Measurements from ENCODE around the gene PADI1. TPM values are rescaled to one million over a fixed set of nuclear protein-coding genes. Genes with fewer than 3 reads are reported as not detected.
A peak's percentile ranks its signal among the peaks of the same experiment; 100 is the strongest.

The PADI1 gene
- total RNA-seq, 1 donor: under 0.01 TPM

- Histone ChIP-seq H3K4me3 (ENCODE audit: insufficient read depth, low read length) (no peak overlapping the region), H4K20me1 (ENCODE audit: insufficient read depth, low read length) (no peaks in the 10 kb centered on the region), H3K36me3 (ENCODE audit: insufficient read depth, low read length) (no peaks in the 10 kb centered on the region), H3K4me1 (ENCODE audit: insufficient read depth, low read length) (peaks cover 21% of the 10 kb centered on the region), H3K9me3 (ENCODE audit: low read depth, low read length) (peaks cover 6% of the 10 kb centered on the region), H3K27ac (ENCODE audit: low read depth, low read length) (peak overlapping the region; percentile 56), H3K27me3 (ENCODE audit: insufficient read depth, low read length) (no peaks in the 10 kb centered on the region), H3K4me2 (ENCODE audit: insufficient read depth, low read length) (peak overlapping the region; percentile 51), H3K79me2 (ENCODE audit: insufficient read depth, low read length) (no peaks in the 10 kb centered on the region), H2AFZ (ENCODE audit: low read length) (peak overlapping the region; percentile 80)
- DNase-seq (ENCODE audit: insufficient read length, low spot score, missing footprints): no peak
- TF ChIP-seq, protein P1, sequence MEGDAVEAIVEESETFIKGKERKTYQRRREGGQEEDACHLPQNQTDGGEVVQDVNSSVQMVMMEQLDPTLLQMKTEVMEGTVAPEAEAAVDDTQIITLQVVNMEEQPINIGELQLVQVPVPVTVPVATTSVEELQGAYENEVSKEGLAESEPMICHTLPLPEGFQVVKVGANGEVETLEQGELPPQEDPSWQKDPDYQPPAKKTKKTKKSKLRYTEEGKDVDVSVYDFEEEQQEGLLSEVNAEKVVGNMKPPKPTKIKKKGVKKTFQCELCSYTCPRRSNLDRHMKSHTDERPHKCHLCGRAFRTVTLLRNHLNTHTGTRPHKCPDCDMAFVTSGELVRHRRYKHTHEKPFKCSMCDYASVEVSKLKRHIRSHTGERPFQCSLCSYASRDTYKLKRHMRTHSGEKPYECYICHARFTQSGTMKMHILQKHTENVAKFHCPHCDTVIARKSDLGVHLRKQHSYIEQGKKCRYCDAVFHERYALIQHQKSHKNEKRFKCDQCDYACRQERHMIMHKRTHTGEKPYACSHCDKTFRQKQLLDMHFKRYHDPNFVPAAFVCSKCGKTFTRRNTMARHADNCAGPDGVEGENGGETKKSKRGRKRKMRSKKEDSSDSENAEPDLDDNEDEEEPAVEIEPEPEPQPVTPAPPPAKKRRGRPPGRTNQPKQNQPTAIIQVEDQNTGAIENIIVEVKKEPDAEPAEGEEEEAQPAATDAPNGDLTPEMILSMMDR (IDR thresholded peaks at IDR 0.05; ENCODE audit: extremely low read depth, low read depth, low read length): no peak
Measured at GRCh38 chr1:17189632-17189990, 15.3 kb upstream of the PADI1 start.

GRCh38 chr1:17190010-17190995 lies 14.6 kb upstream of the PADI1 start:
- H3K27ac ChIP-seq (ENCODE audit: low read depth, low read length): peak overlapping the region; percentile 56
- no peaks in the 10 kb centered on the region for H3K27me3 ChIP-seq (ENCODE audit: insufficient read depth, low read length)
- no peaks in the 10 kb centered on the region for H4K20me1 ChIP-seq (ENCODE audit: insufficient read depth, low read length)
- peak; percentile 96 for DNase-seq (ENCODE audit: insufficient read length, low spot score, missing footprints)
- H3K79me2 ChIP-seq (ENCODE audit: insufficient read depth, low read length): no peaks in the 10 kb centered on the region
- H3K4me2 ChIP-seq (ENCODE audit: insufficient read depth, low read length): peak overlapping the region; percentile 51
- H3K4me3 ChIP-seq (ENCODE audit: insufficient read depth, low read length): peak overlapping the region; percentile 32
- H3K36me3 ChIP-seq (ENCODE audit: insufficient read depth, low read length): no peaks in the 10 kb centered on the region
- H3K9me3 ChIP-seq (ENCODE audit: low read depth, low read length): peaks cover 6% of the 10 kb centered on the region
- H2AFZ ChIP-seq (ENCODE audit: low read length): peak overlapping the region; percentile 80
- TF ChIP-seq, protein P1 (IDR thresholded peaks at IDR 0.05; ENCODE audit: extremely low read depth, low read depth, low read length): no peak
- H3K4me1 ChIP-seq (ENCODE audit: insufficient read depth, low read length): peaks cover 21% of the 10 kb centered on the region

DNA sequence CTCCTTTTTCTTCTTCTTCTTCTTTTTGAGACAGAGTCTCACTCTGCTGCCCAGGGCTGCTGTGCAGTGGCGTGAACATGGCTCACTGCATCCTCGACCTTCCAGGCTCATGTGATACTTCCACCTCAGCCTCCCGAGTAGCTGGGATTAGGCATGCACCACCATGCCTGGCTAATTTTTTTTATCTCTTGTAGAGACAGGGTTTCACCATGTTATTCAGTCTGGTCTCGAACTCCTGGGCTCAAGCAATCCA lies 13.0 kb upstream of the PADI1 start:
- Histone ChIP-seq H3K4me2 (ENCODE audit: insufficient read depth, low read length) (no peak overlapping the region), H3K4me3 (ENCODE audit: insufficient read depth, low read length) (no peak overlapping the region), H3K9me3 (ENCODE audit: low read depth, low read length) (peaks cover 6% of the 10 kb centered on the region), H4K20me1 (ENCODE audit: insufficient read depth, low read length) (no peaks in the 10 kb centered on the region), H3K27ac (ENCODE audit: low read depth, low read length) (no peak overlapping the region), H3K27me3 (ENCODE audit: insufficient read depth, low read length) (no peaks in the 10 kb centered on the region), H2AFZ (ENCODE audit: low read length) (no peak overlapping the region), H3K79me2 (ENCODE audit: insufficient read depth, low read length) (no peaks in the 10 kb centered on the region), H3K4me1 (ENCODE audit: insufficient read depth, low read length) (peaks cover 21% of the 10 kb centered on the region), H3K36me3 (ENCODE audit: insufficient read depth, low read length) (no peaks in the 10 kb centered on the region)
- TF ChIP-seq, protein P1 (IDR thresholded peaks at IDR 0.05; ENCODE audit: extremely low read depth, low read depth, low read length): no peak
- no peak for DNase-seq (ENCODE audit: insufficient read length, low spot score, missing footprints)

DNA sequence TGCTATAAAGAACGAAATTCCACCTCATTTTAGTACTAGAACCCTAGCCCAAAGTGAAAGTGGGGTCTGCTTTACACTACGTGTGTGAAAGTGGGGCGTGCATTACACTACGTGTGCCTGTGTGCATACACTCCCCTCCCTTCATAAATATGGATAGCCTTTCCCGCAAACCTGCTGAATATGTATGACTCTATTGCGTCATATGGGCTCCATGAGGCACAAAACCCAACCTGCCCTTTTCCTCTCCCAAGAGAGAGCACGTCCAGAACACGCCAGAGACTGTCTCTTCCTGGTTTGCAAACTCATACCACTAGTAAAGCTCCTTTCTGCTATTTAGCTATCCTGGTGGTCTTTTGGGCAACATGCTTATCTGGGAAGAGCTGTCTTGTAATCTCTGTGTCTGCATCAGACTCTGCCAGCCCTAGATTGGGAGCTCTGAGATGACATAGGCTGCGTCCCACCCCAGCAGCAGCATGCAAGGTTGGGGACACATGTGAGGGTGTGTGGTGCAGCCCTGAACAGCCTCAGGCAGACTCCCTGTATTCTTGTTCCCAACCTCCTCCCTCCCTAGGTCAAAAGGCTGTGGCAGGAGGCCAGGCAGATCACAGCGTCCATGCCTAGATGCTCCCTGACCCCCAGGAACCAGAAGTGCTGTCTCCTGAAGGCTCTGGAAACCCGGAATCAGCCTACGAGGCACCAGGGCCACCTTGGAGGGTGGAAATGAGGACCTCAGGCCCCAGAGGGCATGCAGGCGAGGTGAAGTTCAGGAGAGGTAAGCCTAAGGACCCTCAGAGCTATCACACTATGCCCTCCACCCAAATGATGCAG lies 12.3 kb upstream of the PADI1 start:
- no peak overlapping the region for H3K4me3 ChIP-seq (ENCODE audit: insufficient read depth, low read length)
- no peaks in the 10 kb centered on the region for H3K36me3 ChIP-seq (ENCODE audit: insufficient read depth, low read length)
- H3K79me2 ChIP-seq (ENCODE audit: insufficient read depth, low read length): no peaks in the 10 kb centered on the region
- H3K4me1 ChIP-seq (ENCODE audit: insufficient read depth, low read length): peaks cover 21% of the 10 kb centered on the region
- H4K20me1 ChIP-seq (ENCODE audit: insufficient read depth, low read length): no peaks in the 10 kb centered on the region
- no peak for DNase-seq (ENCODE audit: insufficient read length, low spot score, missing footprints)
- TF ChIP-seq, protein P1 (IDR thresholded peaks at IDR 0.05; ENCODE audit: extremely low read depth, low read depth, low read length): no peak
- no peak overlapping the region for H2AFZ ChIP-seq (ENCODE audit: low read length)
- peaks cover 6% of the 10 kb centered on the region for H3K9me3 ChIP-seq (ENCODE audit: low read depth, low read length)
- H3K27me3 ChIP-seq (ENCODE audit: insufficient read depth, low read length): no peaks in the 10 kb centered on the region
- H3K4me2 ChIP-seq (ENCODE audit: insufficient read depth, low read length): no peak overlapping the region
- no peak overlapping the region for H3K27ac ChIP-seq (ENCODE audit: low read depth, low read length)

All from osteoblast (primary cell).